Astrocyte (in vitro differentiated cells and primary cell): ENCODE data around the gene CTNNA2.

Source experiments
- EZH2 ChIP-seq: IDR thresholded peaks from 2 replicates; pipeline ENCODE4 v1.6.1; 2012; ENCODE audit warnings: mild to moderate bottlenecking, low read length, inconsistent platforms; ENCODE audit not compliant: insufficient read depth
- TF ChIP-seq, protein P1 (sequence below): IDR thresholded peaks from 2 replicates; pipeline ENCODE4 v1.5.1; 2011; ENCODE audit warnings: low read depth, mild to moderate bottlenecking, inconsistent platforms, low read length, moderate library complexity; ENCODE audit not compliant: insufficient read depth

DNA sequence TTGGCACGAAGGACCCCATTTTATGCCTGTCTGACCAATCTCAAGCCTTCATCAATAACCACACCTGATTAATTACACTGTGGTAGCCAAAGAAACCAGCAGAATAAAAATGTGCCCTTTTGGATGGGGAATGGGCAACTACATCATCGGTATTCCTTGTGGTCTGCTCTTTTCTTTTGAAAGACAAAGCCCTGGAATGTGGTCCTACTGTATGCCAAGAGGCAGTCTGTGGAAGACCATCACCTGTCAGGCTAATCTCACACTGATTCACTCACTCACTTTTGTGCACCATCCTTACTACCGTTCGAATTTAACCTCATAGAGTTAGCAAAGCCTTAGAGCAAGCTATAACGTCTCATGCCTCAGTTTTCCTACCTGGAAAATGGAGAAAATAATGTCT, 1066.9 kb downstream of the CTNNA2 start:
- TF ChIP-seq, protein P1, sequence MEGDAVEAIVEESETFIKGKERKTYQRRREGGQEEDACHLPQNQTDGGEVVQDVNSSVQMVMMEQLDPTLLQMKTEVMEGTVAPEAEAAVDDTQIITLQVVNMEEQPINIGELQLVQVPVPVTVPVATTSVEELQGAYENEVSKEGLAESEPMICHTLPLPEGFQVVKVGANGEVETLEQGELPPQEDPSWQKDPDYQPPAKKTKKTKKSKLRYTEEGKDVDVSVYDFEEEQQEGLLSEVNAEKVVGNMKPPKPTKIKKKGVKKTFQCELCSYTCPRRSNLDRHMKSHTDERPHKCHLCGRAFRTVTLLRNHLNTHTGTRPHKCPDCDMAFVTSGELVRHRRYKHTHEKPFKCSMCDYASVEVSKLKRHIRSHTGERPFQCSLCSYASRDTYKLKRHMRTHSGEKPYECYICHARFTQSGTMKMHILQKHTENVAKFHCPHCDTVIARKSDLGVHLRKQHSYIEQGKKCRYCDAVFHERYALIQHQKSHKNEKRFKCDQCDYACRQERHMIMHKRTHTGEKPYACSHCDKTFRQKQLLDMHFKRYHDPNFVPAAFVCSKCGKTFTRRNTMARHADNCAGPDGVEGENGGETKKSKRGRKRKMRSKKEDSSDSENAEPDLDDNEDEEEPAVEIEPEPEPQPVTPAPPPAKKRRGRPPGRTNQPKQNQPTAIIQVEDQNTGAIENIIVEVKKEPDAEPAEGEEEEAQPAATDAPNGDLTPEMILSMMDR = no peak
- no peak for TF ChIP-seq EZH2
